ENCODE data around the gene PAK4. TPM values are rescaled to one million over a fixed set of nuclear protein-coding genes. Genes with fewer than 3 reads are reported as not detected.

Gene PAK4
- total and polyA plus RNA-seq, 2 of the 8 experiments (the other 6 are each of a cell fraction or from before 2014, with no cell fraction given), result 50.7 to 64.4 TPM

DNA sequence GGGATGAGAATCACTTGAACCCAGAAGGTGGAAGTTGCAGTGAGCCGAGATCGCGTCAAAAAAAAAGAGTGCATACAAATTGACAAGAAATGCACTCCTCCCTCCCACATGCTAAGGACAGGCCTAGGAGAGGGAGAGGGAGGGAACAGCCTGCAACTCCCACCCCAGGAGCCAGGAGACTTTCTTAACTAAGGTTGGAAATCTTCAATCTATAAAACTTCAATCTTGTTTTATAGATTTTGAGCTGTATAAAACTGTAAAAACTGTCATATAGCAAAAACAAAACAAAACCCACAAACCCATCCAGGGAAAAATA lies 79.8 kb downstream of the PAK4 start (continued):
- no peak for TF ChIP-seq ASH2L (IDR thresholded peaks at IDR 0.05; ENCODE audit: low read length)
